ENCODE measurements around the gene CADPS.

- TF ChIP-seq CTCF (IDR thresholded peaks at IDR 0.05; ENCODE audit: low read length) (no peak), EZH2 (IDR thresholded peaks at IDR 0.05; ENCODE audit: borderline replicate concordance, low read length) (no peak)
Measured at GRCh38 chr3:62562596-62562995, 312.6 kb downstream of the CADPS start.

Data from OCI-LY1 (cell line).